Measurements from ENCODE around the gene UBQLN4.
A peak's percentile ranks its signal among the peaks of the same experiment; 100 is the strongest.
"Not testable (repeated sequence)": the region's sequence is repeated elsewhere in the genome, so short reads cannot be mapped to it uniquely, and the experiment has no call there.

The UBQLN4 gene

GRCh38 chr1:156056326-156056849 is 2.8 kb upstream of the UBQLN4 start:
- no peak for DNase-seq

- DNase-seq = no peak
These were observed 1.9 kb upstream of the UBQLN4 start for GRCh38 chr1:156055281-156056048.

- DNase-seq = peak; percentile 96
These were observed 1.1 kb upstream of the UBQLN4 start, which contains the start of gene LAMTOR2 for GRCh38 chr1:156054500-156055280. LAMTOR2 (plus strand) TSS chr1:156054782; CDS start chr1:156054890, 108 bp downstream.

- DNase-seq = peak; percentile 74
These were observed 483 bp downstream of the UBQLN4 start for GRCh38 chr1:156052862-156053767.

- no peak for DNase-seq
These were observed 2.4 kb downstream of the UBQLN4 start for GRCh38 chr1:156051011-156051725.

GRCh38 chr1:156050376-156050775 is 3.2 kb downstream of the UBQLN4 start:
- no peak for DNase-seq

GRCh38 chr1:156048663-156049258 is 4.8 kb downstream of the UBQLN4 start:
- DNase-seq = no peak

GRCh38 chr1:156045076-156045475 is 8.5 kb downstream of the UBQLN4 start:
- DNase-seq = no peak

GRCh38 chr1:156042828-156043227 is 10.8 kb downstream of the UBQLN4 start:
- DNase-seq = no peak

- not testable (repeated sequence) for DNase-seq
These were observed 18.6 kb downstream of the UBQLN4 start for GRCh38 chr1:156034991-156035390.

- DNase-seq = no peak
These were observed 20.6 kb downstream of the UBQLN4 start for GRCh38 chr1:156033011-156033410.

- no peak for DNase-seq
These were observed 27.0 kb downstream of the UBQLN4 start for GRCh38 chr1:156026588-156026987.

- peak; percentile 39 for DNase-seq
These were observed 27.7 kb downstream of the UBQLN4 start for GRCh38 chr1:156025876-156026275.

GRCh38 chr1:156024801-156025200 is 28.8 kb downstream of the UBQLN4 start:
- DNase-seq = no peak

GRCh38 chr1:156021954-156022353 is 31.6 kb downstream of the UBQLN4 start:
- no peak for DNase-seq

GRCh38 chr1:156021093-156021428 is 32.5 kb downstream of the UBQLN4 start:
- DNase-seq = no peak

GRCh38 chr1:156020293-156021092 is 33.1 kb downstream of the UBQLN4 start, which contains the start of gene SSR2:
SSR2 (minus strand) TSS chr1:156020951; CDS start chr1:156020167, 784 bp downstream.
- DNase-seq = peak; percentile 92

GRCh38 chr1:156019946-156020292 is 33.7 kb downstream of the UBQLN4 start:
- no peak for DNase-seq

- no peak for DNase-seq
These were observed 38.8 kb downstream of the UBQLN4 start for GRCh38 chr1:156014829-156015228.

- no peak for DNase-seq
These were observed 41.4 kb downstream of the UBQLN4 start for GRCh38 chr1:156012051-156012817.

Measured in CD4-positive, alpha-beta T cell treated with Interleukin-17A for 1 hour (primary cell).